ENCODE results near the gene NATD1.

NATD1 gene

GRCh38 chr17:21217346-21217745, 35.9 kb downstream of the NATD1 start:
- no peak for DNase-seq (ENCODE audit: low spot score)

GRCh38 chr17:21215935-21216334, 37.3 kb downstream of the NATD1 start:
- peak; percentile 29 for DNase-seq (ENCODE audit: low spot score)

- DNase-seq (ENCODE audit: low spot score): no peak
These were observed 38.3 kb downstream of the NATD1 start for GRCh38 chr17:21214777-21215541.

GRCh38 chr17:21214015-21214776, 39.0 kb downstream of the NATD1 start, which contains the start of gene TMEM11:
TMEM11 (minus strand) TSS chr17:21214161; CDS start chr17:21214152, 9 bp downstream.
- DNase-seq (ENCODE audit: low spot score): peak; percentile 96

GRCh38 chr17:21213638-21214014, 39.6 kb downstream of the NATD1 start:
- DNase-seq (ENCODE audit: low spot score): peak; percentile 36

GRCh38 chr17:21212826-21213637, 40.2 kb downstream of the NATD1 start:
- DNase-seq (ENCODE audit: low spot score): peak; percentile 10

GRCh38 chr17:21211825-21212479, 41.3 kb downstream of the NATD1 start:
- no peak for DNase-seq (ENCODE audit: low spot score)

GRCh38 chr17:21210411-21211076, 42.7 kb downstream of the NATD1 start:
- DNase-seq (ENCODE audit: low spot score): no peak

- DNase-seq (ENCODE audit: low spot score): no peak
These were observed 43.6 kb downstream of the NATD1 start for GRCh38 chr17:21209511-21210175.

- DNase-seq (ENCODE audit: low spot score): no peak
These were observed 44.9 kb downstream of the NATD1 start for GRCh38 chr17:21208352-21208751.

GRCh38 chr17:21204935-21205334, 48.3 kb downstream of the NATD1 start:
- DNase-seq (ENCODE audit: low spot score): no peak

- DNase-seq (ENCODE audit: low spot score): no peak
These were observed 50.7 kb downstream of the NATD1 start for GRCh38 chr17:21202512-21202911.

GRCh38 chr17:21201874-21202273, 51.3 kb downstream of the NATD1 start:
- no peak for DNase-seq (ENCODE audit: low spot score)

- no peak for DNase-seq (ENCODE audit: low spot score)
These were observed 52.0 kb downstream of the NATD1 start for GRCh38 chr17:21201298-21201595.

- no peak for DNase-seq (ENCODE audit: low spot score)
These were observed 52.5 kb downstream of the NATD1 start for GRCh38 chr17:21200590-21201297.

GRCh38 chr17:21199856-21200255, 53.4 kb downstream of the NATD1 start:
- DNase-seq (ENCODE audit: low spot score): no peak

GRCh38 chr17:21199311-21199710, 53.9 kb downstream of the NATD1 start:
- no peak for DNase-seq (ENCODE audit: low spot score)

- no peak for DNase-seq (ENCODE audit: low spot score)
These were observed 54.8 kb downstream of the NATD1 start for GRCh38 chr17:21198411-21198810.

- no peak for DNase-seq (ENCODE audit: low spot score)
These were observed 57.1 kb downstream of the NATD1 start for GRCh38 chr17:21196126-21196525.

GRCh38 chr17:21194703-21195102, 58.5 kb downstream of the NATD1 start:
- no peak for DNase-seq (ENCODE audit: low spot score)
